HG03575 (cell line): ENCODE data around the gene FMO2.
"Not testable (repeated sequence)": the region's sequence is repeated elsewhere in the genome, so short reads cannot be mapped to it uniquely, and the experiment has no call there.

ENCODE experiments used
- ATAC-seq: cut with Tn5 transposase; IDR thresholded peaks from one replicate; pipeline ENCODE4 v1.9.1; 2021; ENCODE audit not compliant: unreplicated experiment, insufficient number of reproducible peaks, low FRiP score; ENCODE audit errors: extremely low read depth

Gene FMO2

DNA sequence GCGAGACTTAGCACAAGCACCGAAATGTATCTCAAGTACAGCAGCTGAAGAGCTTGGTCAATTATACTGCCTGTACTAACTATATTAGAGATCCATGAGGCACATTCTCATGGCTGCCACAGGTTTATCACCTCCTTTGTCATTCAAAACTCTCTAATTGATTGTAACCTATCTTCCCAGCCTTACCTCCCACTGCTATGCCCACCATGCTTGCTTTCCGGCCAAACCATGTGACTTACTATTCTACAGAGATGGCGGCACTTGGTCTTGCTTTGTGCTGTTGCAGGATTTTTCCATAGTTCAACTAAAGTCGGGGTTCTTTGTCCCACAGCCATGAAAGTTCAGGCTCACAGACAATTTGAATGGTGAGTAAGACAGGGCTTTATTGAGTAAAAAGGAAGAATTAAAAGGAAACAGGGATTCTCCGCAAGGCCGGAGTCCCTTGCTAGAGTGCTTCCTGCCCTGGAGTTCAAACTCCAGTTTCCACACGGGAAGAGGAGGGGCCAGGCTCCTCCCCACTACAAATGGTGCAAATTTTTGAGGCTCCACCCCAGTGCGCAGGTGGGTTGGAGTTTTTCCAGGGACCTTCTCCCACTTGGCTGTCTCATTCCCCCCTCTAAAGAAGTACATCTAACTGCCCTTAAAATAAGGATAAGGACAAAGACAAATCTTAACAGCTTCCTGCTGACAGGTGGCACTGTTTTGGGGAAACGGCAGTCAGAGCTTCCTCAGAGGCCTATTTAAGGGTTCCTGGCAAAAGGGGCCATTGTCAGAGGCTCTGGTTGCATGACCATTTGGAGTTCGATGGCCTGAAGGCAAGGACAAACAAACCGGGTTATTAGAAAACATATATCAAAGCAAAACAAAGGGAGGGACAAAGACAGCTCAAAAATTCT lies 28.7 kb downstream of the FMO2 start:
- no peak for ATAC-seq

GRCh38 chr1:171217658-171218443 lies 32.8 kb downstream of the FMO2 start:
- ATAC-seq: no peak

- ATAC-seq: no peak
Observed at GRCh38 chr1:171218661-171219060, 33.6 kb downstream of the FMO2 start.

DNA sequence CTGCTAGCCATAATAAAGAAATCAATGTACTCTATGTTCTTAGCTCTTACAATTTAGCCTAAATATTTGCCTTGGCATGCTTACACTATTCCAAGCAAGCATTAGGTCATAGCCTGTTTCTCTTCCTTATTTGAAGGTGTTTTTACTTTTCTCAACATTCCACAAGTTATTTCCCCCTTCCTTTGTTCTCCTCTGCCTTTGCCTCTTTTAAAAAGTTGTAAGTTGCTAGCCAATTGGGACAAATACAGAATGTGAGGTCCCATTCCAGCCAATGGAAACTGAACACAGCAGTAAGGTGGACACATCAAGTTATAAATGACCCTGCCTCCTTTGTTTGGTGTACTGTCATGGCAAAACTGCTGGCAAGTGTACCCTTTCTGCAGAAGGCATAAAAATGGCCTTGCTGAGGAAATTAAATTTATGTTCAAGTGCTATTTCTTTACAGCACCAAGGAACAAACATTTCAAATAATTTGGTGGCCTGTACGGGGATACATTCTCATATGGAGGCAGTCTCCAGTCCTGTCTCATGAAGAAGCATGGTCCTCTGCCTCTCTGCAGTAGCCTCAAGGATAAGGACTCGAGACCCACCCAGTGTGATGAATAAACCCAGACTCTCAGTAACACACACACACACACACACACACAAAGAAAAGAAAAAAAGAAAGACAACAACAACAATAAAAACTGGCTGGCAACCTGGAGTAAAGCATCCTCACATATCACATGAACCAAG lies 34.4 kb downstream of the FMO2 start:
- ATAC-seq: no peak

GRCh38 chr1:171220081-171220420 lies 35.0 kb downstream of the FMO2 start:
- ATAC-seq: no peak

- ATAC-seq: no peak
Observed at GRCh38 chr1:171220581-171221054, 35.5 kb downstream of the FMO2 start.

DNA sequence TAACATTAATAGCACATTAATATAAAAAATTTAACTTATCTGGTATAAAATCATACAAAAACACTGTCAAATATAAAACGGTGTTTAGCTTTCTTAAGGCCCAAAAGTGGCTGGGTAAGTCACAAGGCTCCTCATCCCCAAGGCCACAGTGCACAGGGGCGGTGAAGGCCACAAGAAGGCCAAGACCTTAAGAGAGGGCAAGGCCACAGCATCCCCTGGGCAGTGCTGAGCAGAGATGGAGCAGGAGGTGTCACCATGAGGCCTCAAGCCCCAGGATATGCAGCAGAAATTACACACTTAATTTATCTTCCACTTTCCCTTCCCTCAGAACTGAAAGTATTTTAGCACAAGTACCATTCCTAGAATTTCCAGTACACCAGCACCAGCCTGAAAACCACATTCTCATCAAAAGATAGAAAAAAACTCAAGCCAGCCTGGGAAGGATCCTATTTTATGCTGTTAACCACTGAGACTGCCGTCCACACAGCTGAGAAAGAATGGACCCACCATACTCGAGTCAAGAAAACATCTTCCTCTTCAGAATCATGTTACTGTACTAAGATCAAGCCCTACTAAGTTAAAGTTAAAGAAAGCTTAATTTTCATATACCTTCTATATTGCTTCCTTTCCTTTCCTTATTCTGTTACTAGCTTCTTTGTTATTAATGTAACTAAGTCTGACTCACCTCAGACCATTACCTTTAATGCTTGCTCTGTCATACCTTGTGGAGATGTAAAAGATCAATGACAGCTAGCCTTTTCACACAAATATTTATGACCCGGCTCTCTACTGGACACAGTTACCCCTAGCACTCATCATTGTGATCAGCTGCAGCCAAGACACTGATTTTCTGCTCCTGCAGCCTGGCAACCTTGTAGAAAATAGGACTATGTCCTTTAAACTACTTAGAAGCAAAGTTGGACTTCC lies 36.8 kb downstream of the FMO2 start:
- no peak for ATAC-seq

DNA sequence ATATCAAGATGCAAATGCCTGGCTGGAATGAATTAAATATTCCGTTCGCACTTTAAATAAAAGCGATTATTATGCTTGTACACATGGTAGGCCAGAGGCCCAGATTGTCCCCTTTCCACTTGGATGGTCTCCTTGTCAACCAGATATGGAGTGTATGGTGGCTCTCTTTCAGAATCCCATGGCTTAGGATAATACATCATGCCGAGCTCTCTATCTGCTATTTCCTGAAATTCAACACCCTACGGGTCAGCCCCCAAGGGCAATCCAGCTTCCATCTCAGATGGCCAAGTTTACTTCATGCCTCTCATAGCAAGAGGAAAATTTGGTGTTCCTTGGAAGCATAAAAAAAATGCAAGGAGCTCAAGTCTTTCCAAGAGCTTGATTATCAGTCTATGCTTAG lies 37.8 kb downstream of the FMO2 start:
- no peak for ATAC-seq

GRCh38 chr1:171224257-171224656 lies 39.2 kb downstream of the FMO2 start:
- not testable (repeated sequence) for ATAC-seq

DNA sequence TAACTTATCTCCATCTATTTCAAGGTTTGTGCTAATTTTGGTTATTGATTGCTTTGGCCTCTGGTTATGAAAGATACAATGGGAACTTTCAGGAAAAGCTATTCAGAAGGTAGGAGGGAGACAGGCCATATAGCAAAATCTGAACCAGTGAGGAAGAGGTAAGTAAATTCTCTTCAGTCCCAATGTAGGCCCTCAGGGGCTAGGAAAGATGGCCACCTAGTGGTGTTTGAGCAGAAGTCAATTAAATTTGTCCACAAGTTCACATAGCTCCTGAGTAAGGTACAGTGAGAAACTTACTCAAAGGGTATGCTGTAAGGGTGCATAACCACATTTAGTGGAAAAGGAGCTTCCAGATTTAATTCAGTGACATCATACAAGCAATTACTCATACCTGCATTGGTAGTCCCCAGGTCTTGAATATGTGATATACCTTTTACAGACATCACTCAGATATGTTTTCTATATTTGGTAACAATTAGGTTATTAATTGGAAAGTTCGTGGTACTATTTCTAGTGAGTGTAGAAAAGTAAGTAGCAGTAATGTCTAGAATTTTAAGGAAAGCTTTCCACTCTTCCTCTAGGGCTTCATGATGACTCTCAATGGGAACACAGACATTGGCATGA lies 41.8 kb downstream of the FMO2 start:
- peak; percentile 79 for ATAC-seq

- ATAC-seq: no peak
Observed at GRCh38 chr1:171231326-171231725, 46.2 kb downstream of the FMO2 start.

DNA sequence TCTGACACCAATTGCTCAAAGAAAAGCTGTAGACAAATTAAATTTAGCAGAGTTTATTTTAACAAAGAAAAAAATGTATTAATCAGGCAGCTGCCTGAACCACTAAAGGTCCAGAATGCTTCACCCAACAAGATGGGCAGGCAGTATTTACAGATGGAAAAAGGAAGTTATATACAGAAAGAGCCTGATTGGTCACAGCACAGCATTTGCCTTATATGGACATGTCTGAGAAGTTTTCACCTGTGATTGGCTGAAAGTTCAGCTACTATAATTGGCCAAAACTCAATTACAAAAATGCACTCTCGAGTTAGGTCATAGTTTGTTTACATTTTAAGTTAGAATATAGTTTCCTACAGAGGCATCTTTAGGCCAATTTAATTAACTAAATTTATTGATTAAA lies 48.1 kb downstream of the FMO2 start:
- no peak for ATAC-seq

DNA sequence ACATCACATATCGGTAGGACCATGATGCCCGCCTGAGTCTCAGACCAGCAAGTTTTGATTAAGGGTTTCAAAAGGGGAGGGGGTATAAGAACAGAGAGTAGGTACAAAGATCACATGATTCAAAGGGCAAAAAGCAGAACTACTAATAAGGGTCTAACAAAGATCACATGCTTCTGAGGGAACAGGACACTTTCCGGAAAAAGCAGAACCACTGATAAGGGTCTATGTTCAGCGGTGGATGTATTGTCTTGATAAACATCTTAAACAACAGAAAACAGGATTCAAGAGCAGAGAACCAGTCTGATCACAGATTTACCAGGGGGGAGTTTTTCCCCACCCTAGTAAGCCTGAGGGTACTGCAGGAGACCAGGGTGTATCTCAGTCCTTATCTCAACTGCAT lies 51.1 kb downstream of the FMO2 start:
- not testable (repeated sequence) for ATAC-seq

GRCh38 chr1:171243878-171244277 lies 58.8 kb downstream of the FMO2 start:
- ATAC-seq: no peak

DNA sequence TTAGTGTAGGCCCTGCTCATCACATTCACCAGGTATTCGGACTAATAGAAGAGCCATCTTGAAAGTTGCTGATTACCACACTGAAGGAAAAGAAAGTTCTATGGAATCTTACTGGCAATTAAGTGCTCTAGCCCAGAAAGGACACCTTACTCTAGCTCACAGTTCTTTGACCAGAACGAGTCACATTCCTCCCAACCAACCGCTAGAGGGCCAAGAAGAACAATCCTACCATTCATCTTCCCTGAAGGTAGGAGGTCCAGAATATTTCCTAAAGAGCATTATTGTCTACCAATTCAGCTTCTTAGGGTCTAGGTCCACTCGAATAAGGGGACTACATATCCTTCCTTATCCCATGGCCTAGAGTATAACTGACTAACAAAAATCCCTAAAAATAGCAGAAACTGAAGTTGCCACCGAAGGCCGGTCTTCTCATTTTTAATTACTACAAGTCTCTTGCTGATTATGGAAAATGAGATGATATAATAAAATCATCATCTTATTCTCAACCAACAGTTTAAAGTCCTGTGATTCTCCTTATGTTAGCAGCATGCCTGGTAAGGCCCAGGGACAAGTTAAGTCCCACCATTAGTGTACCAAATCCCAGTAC lies 60.5 kb downstream of the FMO2 start:
- no peak for ATAC-seq

GRCh38 chr1:171247501-171247900 lies 62.4 kb downstream of the FMO2 start:
- ATAC-seq: no peak

GRCh38 chr1:171248302-171248701 lies 63.2 kb downstream of the FMO2 start, which contains the start of gene FMO1:
TSS of gene FMO1 (plus strand) at chr1:171248494. CDS start at chr1:171258088, 9,594 bp downstream.
- no peak for ATAC-seq

GRCh38 chr1:171248841-171249240 lies 63.7 kb downstream of the FMO2 start:
- ATAC-seq: no peak
